ENCODE results near the gene C6orf132. TPM values are rescaled to one million over a fixed set of nuclear protein-coding genes. Genes with fewer than 3 reads are reported as not detected.

Gene C6orf132
- total RNA-seq, 1 donor from 2014 or later: 13.5 TPM

DNA sequence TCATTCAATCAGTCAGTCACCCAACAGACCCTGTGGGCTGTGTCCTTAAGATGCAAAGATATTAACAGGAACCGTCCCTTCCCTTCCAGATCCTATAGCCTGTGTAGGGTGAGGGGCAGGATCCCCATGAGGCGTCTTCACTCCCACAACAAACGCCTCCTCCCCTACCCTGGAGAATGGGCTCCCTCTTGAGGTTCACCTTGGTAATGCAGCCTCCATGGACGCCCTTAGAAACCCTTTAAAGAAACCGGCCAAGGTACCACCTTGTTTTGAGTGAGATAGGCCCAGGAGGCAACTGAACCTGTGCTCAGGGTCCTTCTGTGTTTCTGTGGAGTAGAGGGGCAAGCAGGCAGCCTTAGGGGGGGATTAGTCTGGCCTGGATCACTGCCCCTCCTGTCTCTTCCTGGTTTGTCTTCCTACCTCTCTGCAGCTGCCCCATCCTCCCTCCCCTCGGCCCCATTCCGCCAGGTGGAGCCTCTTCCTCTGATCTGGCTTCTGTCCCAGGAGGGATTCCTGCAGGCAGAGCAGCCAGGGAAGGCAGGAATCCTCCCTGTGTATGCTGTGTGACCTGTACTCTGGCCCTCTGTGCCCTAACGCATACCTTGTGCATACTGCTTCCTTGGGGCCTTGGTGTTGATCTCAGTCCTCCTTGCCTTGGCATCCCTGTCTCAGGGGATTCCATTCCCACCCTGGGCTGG lies 24.2 kb upstream of the C6orf132 start:
- DNase-seq (no peak), ATAC-seq (peak; percentile 86 to 87)
- Histone ChIP-seq H3K36me3 (no peaks in the 10 kb centered on the region), H3K9me3 (no peaks in the 10 kb centered on the region), H3K4me3 (no peak overlapping the region), H3K4me1 (no peaks in the 10 kb centered on the region), H3K27ac (no peak overlapping the region), H3K27me3 (ENCODE audit: low read depth) (no peaks in the 10 kb centered on the region)
- TF ChIP-seq, protein P1, sequence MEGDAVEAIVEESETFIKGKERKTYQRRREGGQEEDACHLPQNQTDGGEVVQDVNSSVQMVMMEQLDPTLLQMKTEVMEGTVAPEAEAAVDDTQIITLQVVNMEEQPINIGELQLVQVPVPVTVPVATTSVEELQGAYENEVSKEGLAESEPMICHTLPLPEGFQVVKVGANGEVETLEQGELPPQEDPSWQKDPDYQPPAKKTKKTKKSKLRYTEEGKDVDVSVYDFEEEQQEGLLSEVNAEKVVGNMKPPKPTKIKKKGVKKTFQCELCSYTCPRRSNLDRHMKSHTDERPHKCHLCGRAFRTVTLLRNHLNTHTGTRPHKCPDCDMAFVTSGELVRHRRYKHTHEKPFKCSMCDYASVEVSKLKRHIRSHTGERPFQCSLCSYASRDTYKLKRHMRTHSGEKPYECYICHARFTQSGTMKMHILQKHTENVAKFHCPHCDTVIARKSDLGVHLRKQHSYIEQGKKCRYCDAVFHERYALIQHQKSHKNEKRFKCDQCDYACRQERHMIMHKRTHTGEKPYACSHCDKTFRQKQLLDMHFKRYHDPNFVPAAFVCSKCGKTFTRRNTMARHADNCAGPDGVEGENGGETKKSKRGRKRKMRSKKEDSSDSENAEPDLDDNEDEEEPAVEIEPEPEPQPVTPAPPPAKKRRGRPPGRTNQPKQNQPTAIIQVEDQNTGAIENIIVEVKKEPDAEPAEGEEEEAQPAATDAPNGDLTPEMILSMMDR (IDR thresholded peaks at IDR 0.05): peak; percentile 97
- intact Hi-C loops (cut with DNase I): loop anchor here (10.0 kb wide), 1 partner anchor 92 kb away; no protein-coding TSS in a partner anchor

DNA sequence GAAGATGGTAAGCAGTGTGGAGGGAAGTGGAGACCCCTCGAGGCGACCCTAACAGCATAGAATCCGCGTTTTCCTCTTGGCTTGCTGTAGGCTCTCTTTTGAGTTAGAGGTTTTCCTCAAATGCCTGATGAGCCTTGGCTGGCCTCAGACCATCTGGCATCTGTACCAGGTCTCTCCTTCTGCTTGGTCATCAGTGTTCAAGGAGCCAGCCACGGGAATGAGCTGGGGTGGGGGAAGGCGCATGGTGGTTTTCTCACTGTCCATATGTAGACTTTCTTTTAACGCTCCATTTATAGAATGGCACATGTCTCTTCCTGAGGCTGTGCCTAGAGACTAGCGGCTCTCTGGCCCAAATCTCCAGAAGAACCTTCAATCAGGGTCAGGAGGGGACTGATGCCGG lies 22.6 kb upstream of the C6orf132 start:
- Histone ChIP-seq H3K27ac (no peak overlapping the region), H3K4me1 (no peaks in the 10 kb centered on the region), H3K27me3 (ENCODE audit: low read depth) (no peaks in the 10 kb centered on the region), H3K4me3 (no peak overlapping the region), H3K36me3 (no peaks in the 10 kb centered on the region), H3K9me3 (no peaks in the 10 kb centered on the region)
- DNase-seq (no peak), ATAC-seq (no peak)
- TF ChIP-seq, protein P1 (IDR thresholded peaks at IDR 0.05): no peak
- intact Hi-C loops (cut with DNase I): loop anchor here (10.0 kb wide), 1 partner anchor 90 kb away; no protein-coding TSS in a partner anchor

DNA sequence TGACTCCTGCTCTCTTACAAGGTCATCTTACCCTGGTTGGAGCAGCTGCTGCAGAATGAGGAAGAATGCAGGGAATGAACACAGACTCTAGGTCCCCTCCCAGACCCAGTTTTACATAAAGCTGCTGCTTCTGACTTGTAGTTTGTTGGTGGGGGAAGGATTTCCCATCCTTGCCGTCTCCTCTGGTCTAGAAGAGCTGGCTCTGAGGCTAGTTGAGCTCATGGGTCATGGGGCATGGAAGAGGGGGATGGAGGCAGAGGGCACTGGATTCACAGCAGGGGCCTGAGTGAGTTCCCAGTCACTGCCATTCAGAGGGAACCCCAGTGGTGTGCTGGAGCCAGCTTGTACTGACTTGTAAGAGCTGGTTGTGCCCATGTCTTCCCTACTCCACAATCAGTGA lies 21.6 kb upstream of the C6orf132 start:
- intact Hi-C loops (cut with DNase I): loop anchor here (10.0 kb wide), 1 partner anchor 89 kb away; no protein-coding TSS in a partner anchor
- Histone ChIP-seq H3K9me3 (no peaks in the 10 kb centered on the region), H3K27me3 (ENCODE audit: low read depth) (no peaks in the 10 kb centered on the region), H3K27ac (no peak overlapping the region), H3K4me1 (no peaks in the 10 kb centered on the region), H3K4me3 (no peak overlapping the region), H3K36me3 (no peaks in the 10 kb centered on the region)
- no peak for ATAC-seq
- TF ChIP-seq, protein P1 (IDR thresholded peaks at IDR 0.05): no peak
- DNase-seq: no peak

DNA sequence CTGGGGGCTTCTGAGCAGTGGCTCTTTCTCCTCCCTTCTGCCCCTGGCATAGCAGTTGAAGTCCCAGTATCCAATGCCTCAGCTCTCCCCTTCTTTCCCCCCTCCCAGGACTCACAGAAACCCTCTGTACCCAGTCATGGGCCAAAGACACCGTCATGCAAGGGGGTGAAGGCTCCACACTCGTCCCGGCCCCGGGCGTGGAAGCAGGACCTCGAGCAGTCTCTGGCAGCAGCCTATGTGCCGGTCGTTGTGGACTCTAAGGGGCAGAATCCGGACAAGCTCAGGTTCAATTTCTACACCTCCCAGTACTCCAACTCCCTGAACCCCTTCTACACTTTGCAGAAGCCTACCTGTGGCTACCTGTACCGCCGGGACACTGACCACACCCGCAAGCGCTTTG lies 20.4 kb upstream of the C6orf132 start:
- no peaks in the 10 kb centered on the region for H3K4me1 ChIP-seq
- intact Hi-C loops (cut with DNase I): loop anchor here (10.0 kb wide), 1 partner anchor 88 kb away; no protein-coding TSS in a partner anchor

DNA sequence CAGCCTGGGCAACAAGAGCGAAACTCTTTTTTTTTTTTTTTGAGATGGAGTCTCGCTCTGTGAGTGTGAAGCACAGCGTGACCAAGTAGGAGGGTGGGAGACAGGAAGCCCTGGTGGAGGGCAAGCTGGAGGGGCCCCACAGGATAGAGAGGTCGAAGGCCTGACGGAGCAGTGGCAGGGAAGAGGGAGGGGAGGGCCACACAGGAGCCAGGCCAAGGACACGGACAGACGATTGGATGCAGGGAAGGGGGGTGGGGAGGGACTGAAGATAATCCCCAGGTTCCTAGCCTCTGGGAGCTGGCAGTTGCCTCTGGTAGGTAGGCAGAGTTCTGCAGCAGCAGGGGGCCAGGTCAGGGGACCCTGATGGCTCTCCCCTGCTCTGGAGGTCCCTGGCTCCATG lies 20.0 kb upstream of the C6orf132 start:
- no peaks in the 10 kb centered on the region for H3K9me3 ChIP-seq
- ATAC-seq (no peak), DNase-seq (no peak)
- TF ChIP-seq, protein P1 (IDR thresholded peaks at IDR 0.05): no peak
- no peak overlapping the region for H3K27ac ChIP-seq
- no peaks in the 10 kb centered on the region for H3K27me3 ChIP-seq (ENCODE audit: low read depth)
- H3K4me1 ChIP-seq: no peaks in the 10 kb centered on the region
- H3K36me3 ChIP-seq: no peaks in the 10 kb centered on the region
- intact Hi-C loops (cut with DNase I): loop anchor here (10.0 kb wide), 1 partner anchor 88 kb away; no protein-coding TSS in a partner anchor
- no peak overlapping the region for H3K4me3 ChIP-seq

More for the DNA sequence above, 20.4 kb upstream of the C6orf132 start:
- no peak overlapping the region for H3K4me3 ChIP-seq
- TF ChIP-seq, protein P1 (IDR thresholded peaks at IDR 0.05): no peak
- H3K36me3 ChIP-seq: no peaks in the 10 kb centered on the region
- no peak for ATAC-seq
- DNase-seq: no peak
- H3K27ac ChIP-seq: no peak overlapping the region
- no peaks in the 10 kb centered on the region for H3K9me3 ChIP-seq
- no peaks in the 10 kb centered on the region for H3K27me3 ChIP-seq (ENCODE audit: low read depth)

All from lower lobe of right lung (tissue), 2 donors.